GM12892 (cell line): ENCODE measurements around the gene SGCE.

Experiments
- DNase-seq: peaks from one replicate; pipeline ENCODE4 v3.0.0; 2011; ENCODE audit not compliant: insufficient read length
- FAIRE-seq: peaks from 2 replicates; lab custom pipeline; 2011; peaks lifted over from hg19 to GRCh38; lab: Jason Lieb, UNC
- POLR2A ChIP-seq: IDR thresholded peaks from 2 replicates; pipeline ENCODE4 v1.6.1; 2011; ENCODE audit warnings: low read depth, low read length, control low read depth
- POLR2AphosphoS5 ChIP-seq: IDR thresholded peaks from 2 replicates; pipeline ENCODE4 v1.6.1; 2011; ENCODE audit warnings: low read depth, low read length, control low read depth
- TAF1 ChIP-seq: IDR thresholded peaks from 2 replicates; pipeline ENCODE4 v1.6.1; 2011; ENCODE audit warnings: low read depth, mild to moderate bottlenecking, control low read depth, low read length, borderline replicate concordance

Gene SGCE

GRCh38 chr7:94642838-94643653, 12.9 kb downstream of the SGCE start:
- FAIRE-seq (peak; percentile 56), DNase-seq (no peak)
- TF ChIP-seq TAF1 (no peak), POLR2AphosphoS5 (no peak), POLR2A (no peak)

- no peak for TF ChIP-seq POLR2AphosphoS5
- no peak for TF ChIP-seq POLR2A
- no peak for TF ChIP-seq TAF1
- DNase-seq (no peak), FAIRE-seq (no peak)
Observed at GRCh38 chr7:94639384-94639783, 16.5 kb downstream of the SGCE start.

- DNase-seq = no peak
- TF ChIP-seq POLR2AphosphoS5 = no peak
- no peak for TF ChIP-seq TAF1
- TF ChIP-seq POLR2A = no peak
- FAIRE-seq = no peak
Observed at GRCh38 chr7:94635687-94636086, 20.2 kb downstream of the SGCE start.

GRCh38 chr7:94634502-94634901, 21.4 kb downstream of the SGCE start:
- TF ChIP-seq POLR2AphosphoS5 (no peak), POLR2A (no peak), TAF1 (no peak)
- FAIRE-seq = no peak
- no peak for DNase-seq

- TF ChIP-seq TAF1 (no peak), POLR2A (no peak), POLR2AphosphoS5 (no peak)
- DNase-seq (no peak), FAIRE-seq (no peak)
Observed at GRCh38 chr7:94633687-94634086, 22.2 kb downstream of the SGCE start.

- FAIRE-seq (peak; percentile 30), DNase-seq (no peak)
Observed at GRCh38 chr7:94633014-94633341, 23.0 kb downstream of the SGCE start.

GRCh38 chr7:94632338-94633013, 23.5 kb downstream of the SGCE start:
- DNase-seq (no peak), FAIRE-seq (no peak)
- no peak for TF ChIP-seq POLR2A
- no peak for TF ChIP-seq POLR2AphosphoS5
- no peak for TF ChIP-seq TAF1

More at GRCh38 chr7:94633014-94633341, 23.0 kb downstream of the SGCE start:
- TF ChIP-seq POLR2A (no peak), TAF1 (no peak), POLR2AphosphoS5 (no peak)

- no peak for FAIRE-seq
- no peak for TF ChIP-seq POLR2A
- no peak for TF ChIP-seq TAF1
- TF ChIP-seq POLR2AphosphoS5 = no peak
- no peak for DNase-seq
Observed at GRCh38 chr7:94630855-94631254, 25.1 kb downstream of the SGCE start.

- FAIRE-seq = no peak
- TF ChIP-seq POLR2A = no peak
- TF ChIP-seq POLR2AphosphoS5 = no peak
- no peak for TF ChIP-seq TAF1
- no peak for DNase-seq
Observed at GRCh38 chr7:94623820-94624219, 32.1 kb downstream of the SGCE start.

GRCh38 chr7:94621120-94621519, 34.8 kb downstream of the SGCE start:
- DNase-seq (no peak), FAIRE-seq (no peak)
- no peak for TF ChIP-seq POLR2AphosphoS5

GRCh38 chr7:94620703-94621118, 35.2 kb downstream of the SGCE start:
- FAIRE-seq (peak; percentile 90), DNase-seq (peak; percentile 2)
- TF ChIP-seq POLR2AphosphoS5 (no peak), TAF1 (no peak), POLR2A (no peak)

GRCh38 chr7:94618126-94618525, 37.8 kb downstream of the SGCE start:
- TF ChIP-seq TAF1 (no peak), POLR2AphosphoS5 (no peak), POLR2A (no peak)
- DNase-seq (no peak), FAIRE-seq (no peak)
